Lower lobe of right lung (tissue), 2 donors: ENCODE data around the gene MAPKAP1. TPM values are rescaled to one million over a fixed set of nuclear protein-coding genes. Genes with fewer than 3 reads are reported as not detected.

Experiments used
- ATAC-seq, 2 donors: fragments of 200-7000 bp; cut with Tn5 transposase; one replicate each; pipeline ENCODE4 v1.9.1; 2020 to 2022; ENCODE audit warnings: mild to moderate bottlenecking in 2 of 2, moderate library complexity in 2 of 2
- DNase-seq: peaks from one replicate; pipeline ENCODE4 v3.0.0-alpha.2; 2020
- H3K27ac ChIP-seq: fragments of 200-600 bp; one replicate; pipeline ENCODE4 v1.8.0; 2022
- H3K27me3 ChIP-seq: fragments of 200-600 bp; one replicate; pipeline ENCODE4 v1.8.0; 2022; ENCODE audit warnings: low read depth
- H3K36me3 ChIP-seq: fragments of 200-600 bp; one replicate; pipeline ENCODE4 v1.8.0; 2022; ENCODE audit warnings: mild to moderate bottlenecking
- H3K4me1 ChIP-seq: fragments of 200-600 bp; one replicate; pipeline ENCODE4 v1.8.0; 2022
- H3K4me3 ChIP-seq: fragments of 200-600 bp; one replicate; pipeline ENCODE4 v1.8.0; 2022; ENCODE audit warnings: mild to moderate bottlenecking
- H3K9me3 ChIP-seq: fragments of 200-600 bp; one replicate; pipeline ENCODE4 v1.8.0; 2022
- CTCF ChIP-seq: fragments of 200-600 bp; IDR thresholded peaks from one replicate; pipeline ENCODE4 v1.8.0; 2022; ENCODE audit warnings: antibody characterized with exemption, mild to moderate bottlenecking
- intact Hi-C: fragments of 100-400 bp; cut with DNase I; formaldehyde crosslinking; loops from one replicate; pipeline ENCODE4 v1.11.0; 2022
- total RNA-seq: library from RNA; stranded (reverse); fragmentation: NEBNext Ultra II Directional; extraction: Animal tissue kit (Norgen Biotek cat#: 25700); gene quantifications from one replicate; pipeline ENCODE4 v1.2.1, GENCODE V29; 2021
- donor health status: DM: no; HTN: yes; CAD: no; lungs with severe emphysema.

Gene MAPKAP1
- total RNA-seq, 1 donor from 2014 or later = 71.5 TPM

GRCh38 chr9:125652759-125653158 is 54.2 kb downstream of the MAPKAP1 start:
- Histone ChIP-seq H3K4me3 (no peak overlapping the region), H3K27me3 (no peaks in the 10 kb centered on the region), H3K4me1 (peaks cover 21% of the 10 kb centered on the region), H3K36me3 (peaks cover 16% of the 10 kb centered on the region), H3K27ac (no peak overlapping the region), H3K9me3 (no peaks in the 10 kb centered on the region)
- no peak for TF ChIP-seq CTCF
- ATAC-seq = no peak
- intact Hi-C loops = no loop called here
- DNase-seq = no peak

GRCh38 chr9:125652233-125652594 is 54.8 kb downstream of the MAPKAP1 start:
- H3K4me3 ChIP-seq = no peak overlapping the region
- TF ChIP-seq CTCF = no peak
- peaks cover 27% of the 10 kb centered on the region for H3K4me1 ChIP-seq
- DNase-seq (no peak), ATAC-seq (no peak)
- H3K36me3 ChIP-seq = peaks cover 16% of the 10 kb centered on the region
- no peak overlapping the region for H3K27ac ChIP-seq
- intact Hi-C loops = no loop called here
- no peaks in the 10 kb centered on the region for H3K27me3 ChIP-seq
- H3K9me3 ChIP-seq = no peaks in the 10 kb centered on the region

- no peak for DNase-seq
- intact Hi-C loops = no loop called here
- Histone ChIP-seq H3K4me3 (no peak overlapping the region), H3K36me3 (peaks cover 15% of the 10 kb centered on the region), H3K4me1 (peaks cover 32% of the 10 kb centered on the region), H3K27me3 (no peaks in the 10 kb centered on the region), H3K9me3 (no peaks in the 10 kb centered on the region), H3K27ac (no peak overlapping the region)
- no peak for TF ChIP-seq CTCF
- no peak for ATAC-seq
Observed at GRCh38 chr9:125651576-125652232, 55.3 kb downstream of the MAPKAP1 start.

- H3K4me1 ChIP-seq = peaks cover 42% of the 10 kb centered on the region
- intact Hi-C loops = no loop called here
- no peaks in the 10 kb centered on the region for H3K9me3 ChIP-seq
- no peak for TF ChIP-seq CTCF
- H3K4me3 ChIP-seq = no peak overlapping the region
- peaks cover 6% of the 10 kb centered on the region for H3K36me3 ChIP-seq
- DNase-seq (no peak), ATAC-seq (peak; percentile 78 to 82)
- H3K27me3 ChIP-seq = no peaks in the 10 kb centered on the region
- H3K27ac ChIP-seq = peak overlapping the region; percentile 51
Observed at GRCh38 chr9:125650271-125650737, 56.7 kb downstream of the MAPKAP1 start.

GRCh38 chr9:125649826-125650225 is 57.2 kb downstream of the MAPKAP1 start:
- peak overlapping the region; percentile 51 for H3K27ac ChIP-seq

More at GRCh38 chr9:125649826-125650225, 57.2 kb downstream of the MAPKAP1 start:
- ATAC-seq (no peak), DNase-seq (no peak)
- Histone ChIP-seq H3K27me3 (no peaks in the 10 kb centered on the region), H3K4me3 (no peak overlapping the region), H3K36me3 (peaks cover 6% of the 10 kb centered on the region), H3K9me3 (no peaks in the 10 kb centered on the region), H3K4me1 (peaks cover 42% of the 10 kb centered on the region)
- no peak for TF ChIP-seq CTCF
- intact Hi-C loops = no loop called here
